ENCODE measurements around the gene ZNF132. TPM values are rescaled to one million over a fixed set of nuclear protein-coding genes. Genes with fewer than 3 reads are reported as not detected.

Gene ZNF132
- total RNA-seq, 2 experiments from 2014 or later, result 3.3 to 4.4 TPM

GRCh38 chr19:58385891-58386575 is 53.9 kb downstream of the ZNF132 start:
- ChIA-PET CTCF (no interaction called here), POLR2A (interaction anchor here (1.0 kb wide), 1 partner anchor 24 kb away, joined by 3 read pairs; the partner anchor contains the start of gene ZNF497)
- DNase-seq, result peak; percentile 56
- no peaks in the 10 kb centered on the region for H3K27me3 Mint-ChIP-seq
- peaks cover 34% of the 10 kb centered on the region for H3K36me3 Mint-ChIP-seq (ENCODE audit: low read depth)
- peak overlapping the region; percentile 97 for H3K27ac Mint-ChIP-seq
- intact Hi-C loops (cut with DNase I, micrococcal nuclease), result loop anchor here in 1 of 2 experiments (2.0 to 5.0 kb wide), 4 partner anchors 15 to 91 kb away; partner anchors contain the start of genes ERVK3-1, ZNF446 and ZNF584
- peak; percentile 4 for ATAC-seq
- peaks cover 32% of the 10 kb centered on the region for H3K4me1 Mint-ChIP-seq
- H3K4me3 Mint-ChIP-seq, result peak overlapping the region; percentile 96
- no peaks in the 10 kb centered on the region for H3K9me3 Mint-ChIP-seq (ENCODE audit: low read depth)

GRCh38 chr19:58385313-58385890 is 54.6 kb downstream of the ZNF132 start:
- DNase-seq (no peak), ATAC-seq (no peak)
- Mint-ChIP-seq H3K9me3 (ENCODE audit: low read depth) (no peaks in the 10 kb centered on the region), H3K4me3 (peak overlapping the region; percentile 96), H3K4me1 (peaks cover 27% of the 10 kb centered on the region), H3K27me3 (no peaks in the 10 kb centered on the region), H3K36me3 (ENCODE audit: low read depth) (peaks cover 28% of the 10 kb centered on the region), H3K27ac (peak overlapping the region; percentile 97)
- POLR2A ChIA-PET, result interaction anchor here (1.0 kb wide), 1 partner anchor 23 kb away, joined by 3 read pairs; the partner anchor contains the start of gene ZNF497
- intact Hi-C loops (cut with DNase I, micrococcal nuclease), result loop anchor here in 1 of 2 experiments (5.0 kb wide), 2 partner anchors 78 to 92 kb away; partner anchors contain the start of genes ERVK3-1 and ZNF446
- CTCF ChIA-PET, result interaction anchor here (0.8 kb wide), 1 partner anchor 22 kb away, joined by 3 read pairs; no protein-coding TSS in a partner anchor

- intact Hi-C loops (cut with DNase I, micrococcal nuclease), result no loop called here
- Mint-ChIP-seq H3K9me3 (ENCODE audit: low read depth) (no peaks in the 10 kb centered on the region), H3K27ac (no peak overlapping the region), H3K4me1 (peaks cover 23% of the 10 kb centered on the region), H3K36me3 (ENCODE audit: low read depth) (peaks cover 12% of the 10 kb centered on the region), H3K4me3 (peak overlapping the region; percentile 91), H3K27me3 (no peaks in the 10 kb centered on the region)
- no peak for ATAC-seq
- CTCF ChIA-PET, result no interaction called here
- POLR2A ChIA-PET, result no interaction called here
- DNase-seq, result no peak
Observed at GRCh38 chr19:58382997-58383603, 56.9 kb downstream of the ZNF132 start.

Small RNA genes lying within 50 kb of the gene (microRNA-seq; reads per million reads assigned to microRNA genes)
- gene MIR4754 (ENCODE audit: borderline replicate concordance), result 1.1 reads per million

Other genes starting within 250 kb of the ZNF132 start
- 10 to 100 TPM; 32.2 to 38.5 TPM for gene ZNF544, start 211.2 kb downstream of the ZNF132 start, total RNA-seq
- 1 to 10 TPM; 4.4 to 4.5 TPM for gene ZNF8, start 161.2 kb downstream of the ZNF132 start, total RNA-seq
- 10 to 100 TPM; 38.6 to 53.6 TPM for gene ERVK3-1, start 134.8 kb downstream of the ZNF132 start, total RNA-seq
- gene ZSCAN22, start 113.2 kb downstream of the ZNF132 start, total RNA-seq, result 1 to 10 TPM; 3.1 to 3.8 TPM
- 1 to 10 TPM; 2.9 to 4.7 TPM for gene A1BG, start 86.7 kb downstream of the ZNF132 start, total RNA-seq
- gene ZNF497, start 77.4 kb downstream of the ZNF132 start, total RNA-seq, result 1 to 10 TPM; 1.1 to 1.5 TPM
- 1 to 10 TPM; 2.0 to 2.5 TPM for gene ZNF837, start 59.1 kb downstream of the ZNF132 start, total RNA-seq
- 1,000 to 10,000 TPM; 1,234 to 1,535 TPM for gene RPS5, start 52.9 kb downstream of the ZNF132 start, total RNA-seq
- under 1 TPM; 0.25 to 0.56 TPM for gene RNF225, start 44.5 kb downstream of the ZNF132 start, total RNA-seq
- 10 to 100 TPM in 1 of 2 experiments, 1 to 10 TPM in 1; 9.9 to 11.2 TPM for gene ZNF584, start 31.5 kb downstream of the ZNF132 start, total RNA-seq
- 1 to 10 TPM; 5.8 to 7.5 TPM for gene ZNF324B, start 11.5 kb upstream of the ZNF132 start, total RNA-seq
- gene ZNF324, start 26.9 kb upstream of the ZNF132 start, total RNA-seq, result 1 to 10 TPM; 4.7 to 7.5 TPM
- gene ZNF446, start 36.2 kb upstream of the ZNF132 start, total RNA-seq, result 1 to 10 TPM; 4.2 to 4.7 TPM
- 10 to 100 TPM in 1 of 2 experiments, 1 to 10 TPM in 1; 8.9 to 19.5 TPM for gene SLC27A5, start 71.8 kb upstream of the ZNF132 start, total RNA-seq
- gene ZBTB45, start 79.7 kb upstream of the ZNF132 start, total RNA-seq, result 10 to 100 TPM; 10.1 to 11.1 TPM
- gene TRIM28, start 103.9 kb upstream of the ZNF132 start, total RNA-seq, result 100 to 1,000 TPM; 481 to 758 TPM
- 100 to 1,000 TPM; 101 to 107 TPM for gene CHMP2A, start 115.0 kb upstream of the ZNF132 start, total RNA-seq
- gene UBE2M, start 118.5 kb upstream of the ZNF132 start, total RNA-seq, result 100 to 1,000 TPM; 115 to 138 TPM
- 10 to 100 TPM; 14.3 to 15.0 TPM for gene MZF1, start 133.2 kb upstream of the ZNF132 start, total RNA-seq

Measured in activated CD4-positive, alpha-beta T cell treated with anti-CD3 and anti-CD28 coated beads for 36 hours (primary cell).